ENCODE measurements around the gene STIL.
"Not testable (repeated sequence)": the region's sequence is repeated elsewhere in the genome, so short reads cannot be mapped to it uniquely, and the experiment has no call there.

STIL gene

GRCh38 chr1:47203504-47203903 is 110.4 kb downstream of the STIL start:
- not testable (repeated sequence) for H3K36me3 ChIP-seq (ENCODE audit: control insufficient read depth in 5 of 5, insufficient read depth in 5 of 5, low read length in 5 of 5); H3K4me1 ChIP-seq (ENCODE audit: control insufficient read depth in 5 of 5, insufficient read depth in 5 of 5, low read length in 5 of 5); H3K9me3 ChIP-seq (ENCODE audit: control insufficient read depth in 5 of 5, low read length in 5 of 5); H3K27ac ChIP-seq (ENCODE audit: low read depth, low read length); H3K4me3 ChIP-seq (ENCODE audit: low read depth in 1 of 5, low read length in 5 of 5); H3K9ac ChIP-seq (ENCODE audit: low read length in 5 of 5)
- H3K27me3 ChIP-seq (ENCODE audit: control insufficient read depth in 5 of 5, insufficient read depth in 4 of 5, low read length in 5 of 5) = peaks cover 0 to 14% (median 1%) of the 10 kb centered on the region in 5 donors

DNA sequence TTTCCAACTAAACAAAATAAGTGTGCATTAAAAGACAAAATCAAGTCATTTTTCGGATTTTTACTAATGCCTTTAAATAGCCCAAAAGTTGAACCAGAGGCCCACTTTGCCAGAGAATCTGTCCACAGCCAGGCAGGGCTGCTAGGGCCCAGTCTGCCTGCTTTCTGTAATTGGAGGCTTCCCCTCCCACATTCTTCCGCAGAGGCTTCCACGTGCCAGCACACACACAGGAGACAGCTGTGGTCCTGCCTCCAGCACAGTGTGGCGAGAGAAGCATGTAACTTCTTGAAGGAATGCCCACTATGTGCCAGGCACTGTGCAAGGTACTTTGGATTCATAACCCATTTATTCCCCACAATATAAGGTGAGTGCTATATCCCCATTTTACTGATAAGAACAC is 112.8 kb downstream of the STIL start:
- Histone ChIP-seq H3K27me3 (ENCODE audit: control insufficient read depth in 5 of 5, insufficient read depth in 4 of 5, low read length in 5 of 5) (peaks cover 0 to 10% (median 4%) of the 10 kb centered on the region in 5 donors), H3K9me3 (ENCODE audit: control insufficient read depth in 5 of 5, low read length in 5 of 5) (no peaks in the 10 kb centered on the region), H3K9ac (ENCODE audit: low read length in 5 of 5) (no peak overlapping the region), H3K4me3 (ENCODE audit: low read depth in 1 of 5, low read length in 5 of 5) (no peak overlapping the region), H3K4me1 (ENCODE audit: control insufficient read depth in 5 of 5, insufficient read depth in 5 of 5, low read length in 5 of 5) (no peaks in the 10 kb centered on the region), H3K27ac (ENCODE audit: low read depth, low read length) (no peak overlapping the region), H3K36me3 (ENCODE audit: control insufficient read depth in 5 of 5, insufficient read depth in 5 of 5, low read length in 5 of 5) (no peaks in the 10 kb centered on the region)
